A673 (cell line): ENCODE measurements around the gene HEMK1.

Experiments used
- EZH2 ChIP-seq: fragments of 200-600 bp; sonication (generic); IDR thresholded peaks from 2 replicates; pipeline ENCODE4 v1.6.1; 2017; ENCODE audit warnings: borderline replicate concordance, low read depth, mild to moderate bottlenecking, mixed read lengths, antibody characterized with exemption, low read length; ENCODE audit not compliant: poor library complexity, severe bottlenecking
- TF ChIP-seq, protein P1 (sequence below): fragments of 300-800, 200-600 bp; sonication (generic); conservative IDR thresholded peaks from 2 replicates; pipeline ENCODE4 v1.5.1; 2017; ENCODE audit warnings: low read depth, mild to moderate bottlenecking, antibody characterized with exemption, low read length, moderate library complexity, mixed read lengths

DNA sequence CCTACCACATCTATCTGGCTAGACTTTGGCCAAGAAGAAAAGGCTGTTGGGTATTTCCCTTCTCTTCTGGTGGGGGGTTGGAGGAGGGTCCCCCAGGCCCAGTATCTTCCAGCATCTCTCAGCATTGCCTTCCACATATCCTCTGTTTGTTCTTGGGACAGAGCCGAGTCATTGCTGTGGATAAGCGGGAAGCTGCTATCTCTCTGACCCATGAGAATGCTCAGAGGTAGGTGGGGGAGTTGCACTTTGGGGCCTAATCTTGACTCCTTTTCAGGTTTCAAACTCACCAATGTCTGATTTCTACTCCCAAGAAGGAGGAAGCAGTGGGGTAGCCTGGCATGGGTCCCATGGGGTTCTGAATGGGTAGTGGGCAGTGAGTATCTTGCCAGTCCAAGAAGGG, 8.0 kb downstream of the HEMK1 start:
- TF ChIP-seq, protein P1, sequence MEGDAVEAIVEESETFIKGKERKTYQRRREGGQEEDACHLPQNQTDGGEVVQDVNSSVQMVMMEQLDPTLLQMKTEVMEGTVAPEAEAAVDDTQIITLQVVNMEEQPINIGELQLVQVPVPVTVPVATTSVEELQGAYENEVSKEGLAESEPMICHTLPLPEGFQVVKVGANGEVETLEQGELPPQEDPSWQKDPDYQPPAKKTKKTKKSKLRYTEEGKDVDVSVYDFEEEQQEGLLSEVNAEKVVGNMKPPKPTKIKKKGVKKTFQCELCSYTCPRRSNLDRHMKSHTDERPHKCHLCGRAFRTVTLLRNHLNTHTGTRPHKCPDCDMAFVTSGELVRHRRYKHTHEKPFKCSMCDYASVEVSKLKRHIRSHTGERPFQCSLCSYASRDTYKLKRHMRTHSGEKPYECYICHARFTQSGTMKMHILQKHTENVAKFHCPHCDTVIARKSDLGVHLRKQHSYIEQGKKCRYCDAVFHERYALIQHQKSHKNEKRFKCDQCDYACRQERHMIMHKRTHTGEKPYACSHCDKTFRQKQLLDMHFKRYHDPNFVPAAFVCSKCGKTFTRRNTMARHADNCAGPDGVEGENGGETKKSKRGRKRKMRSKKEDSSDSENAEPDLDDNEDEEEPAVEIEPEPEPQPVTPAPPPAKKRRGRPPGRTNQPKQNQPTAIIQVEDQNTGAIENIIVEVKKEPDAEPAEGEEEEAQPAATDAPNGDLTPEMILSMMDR, result no peak
- TF ChIP-seq EZH2, result no peak
